Keratinocyte (primary cell): ENCODE results near the gene ELOF1. TPM values are rescaled to one million over a fixed set of nuclear protein-coding genes. Genes with fewer than 3 reads are reported as not detected.
A peak's percentile ranks its signal among the peaks of the same experiment; 100 is the strongest.

Source experiments
- DNase-seq: peaks from one replicate; pipeline ENCODE4 v3.0.0-alpha.2; 2011; ENCODE audit warnings: low read depth, missing footprints, low spot score
- FAIRE-seq: peaks from 2 replicates; lab custom pipeline; 2011; peaks lifted over from hg19 to GRCh38; lab: Jason Lieb, UNC
- H2AFZ ChIP-seq: 2 replicates; pipeline ENCODE4 v1.6.0; 2012; ENCODE audit warnings: low read length, control low read depth, inconsistent platforms; ENCODE audit not compliant: control insufficient read depth
- H3K27ac ChIP-seq: 2 replicates; pipeline ENCODE4 v1.5.1; 2011; ENCODE audit warnings: low read length; ENCODE audit not compliant: control insufficient read depth, insufficient read depth
- H3K27me3 ChIP-seq: 3 replicates; pipeline ENCODE4 v1.6.0; 2011; ENCODE audit warnings: low read length; ENCODE audit not compliant: control insufficient read depth, insufficient read depth; ENCODE audit errors: extremely low read depth
- H3K36me3 ChIP-seq, 2 experiments: 2 replicates in 1 of 2; 3 replicates in 1 of 2; pipeline ENCODE4 v1.5.1; 2011; ENCODE audit warnings: low read length in 2 of 2, mild to moderate bottlenecking in 1 of 2; ENCODE audit not compliant: control insufficient read depth in 2 of 2, insufficient read depth in 2 of 2; ENCODE audit errors: extremely low read depth in 1 of 2
- H3K4me1 ChIP-seq: 3 replicates; pipeline ENCODE4 v1.5.1; 2011; ENCODE audit warnings: low read length; ENCODE audit not compliant: control insufficient read depth, insufficient read depth; ENCODE audit errors: extremely low read depth
- H3K4me2 ChIP-seq: 3 replicates; pipeline ENCODE4 v1.6.0; 2011; ENCODE audit warnings: low read depth, low read length; ENCODE audit not compliant: control insufficient read depth, insufficient read depth; ENCODE audit errors: extremely low read depth
- H3K4me3 ChIP-seq, 3 experiments: fragments of 200-600 bp in 1 of 3; sonication (generic) in 1 of 3; 2 replicates in 2 of 3; 3 replicates in 1 of 3; pipeline ENCODE4 v1.5.1; 2011 to 2016; ENCODE audit warnings: low read length in 3 of 3, mild to moderate bottlenecking in 3 of 3, control low read depth in 2 of 3, inconsistent platforms in 1 of 3, low read depth in 1 of 3, mixed read lengths in 1 of 3, mixed run types in 1 of 3, moderate library complexity in 1 of 3; ENCODE audit not compliant: control insufficient read depth in 2 of 3, insufficient read depth in 2 of 3; ENCODE audit errors: extremely low read depth in 1 of 3
- H3K79me2 ChIP-seq: 2 replicates; pipeline ENCODE4 v1.6.0; 2012; ENCODE audit warnings: low read length; ENCODE audit not compliant: control insufficient read depth, insufficient read depth
- H3K9ac ChIP-seq: 3 replicates; pipeline ENCODE4 v1.6.0; 2011; ENCODE audit warnings: low read length; ENCODE audit not compliant: control insufficient read depth, insufficient read depth; ENCODE audit errors: extremely low read depth
- H3K9me1 ChIP-seq: 3 replicates; pipeline ENCODE4 v1.6.0; 2011; ENCODE audit warnings: low read length; ENCODE audit not compliant: control insufficient read depth, insufficient read depth; ENCODE audit errors: extremely low read depth
- H3K9me3 ChIP-seq: 2 replicates; pipeline ENCODE4 v1.5.1; 2012; ENCODE audit warnings: low read depth, low read length; ENCODE audit not compliant: control insufficient read depth
- H4K20me1 ChIP-seq: 3 replicates; pipeline ENCODE4 v1.6.0; 2011; ENCODE audit warnings: low read length; ENCODE audit not compliant: control insufficient read depth, insufficient read depth; ENCODE audit errors: extremely low read depth
- CTCF ChIP-seq, 3 experiments: IDR thresholded peaks in 1 of 3; conservative IDR thresholded peaks in 1 of 3; optimal IDR thresholded peaks in 1 of 3; 2 replicates in 2 of 3; 3 replicates in 1 of 3; pipeline versions ENCODE3 to v1.5.1; 2011; ENCODE audit warnings: low read length in 3 of 3, mild to moderate bottlenecking in 3 of 3, moderate library complexity in 2 of 3, control low read depth in 1 of 3, inconsistent platforms in 1 of 3; ENCODE audit not compliant: insufficient read depth in 2 of 3; ENCODE audit errors: extremely low read depth in 1 of 3
- EZH2 ChIP-seq: IDR thresholded peaks from one replicate; pipeline ENCODE4 v1.6.1; 2012; ENCODE audit warnings: inconsistent platforms, mild to moderate bottlenecking, low read length, moderate library complexity
- dilution Hi-C: fragments of 300-500 bp; cut with MboI; formaldehyde crosslinking; loops from one replicate; pipeline ENCODE4 v1.7.0; 2020; ENCODE audit warnings: low sequenced_read_pairs; ENCODE audit not compliant: extremely low pct_ligation_motif_present
- polyA plus RNA-seq, 5 experiments: library from polyadenylated mRNA; depleted of rRNA in 3 of 5; stranded (reverse) in 3 of 5; stranded (forward) in 1 of 5; unstranded in 1 of 5; fragments of >200 nt; gene quantifications; 1 replicate in 1 of 5; 2 replicates in 3 of 5; 3 replicates in 1 of 5; pipeline versions ENCODE4 v1.2.1 to v1.2.3, GENCODE V29; 2011 to 2012; ENCODE audit warnings: missing spikeins in 2 of 5, low read depth in 1 of 5, low replicate concordance in 1 of 5

The ELOF1 gene
- polyA plus RNA-seq, 1 donor (not counting 4 experiments of a cell fraction or from before 2014, with no cell fraction given), result 45.3 TPM

GRCh38 chr19:11578258-11579142, 19.5 kb upstream of the ELOF1 start:
- Histone ChIP-seq H3K27ac (no peak overlapping the region), H3K9ac (no peak overlapping the region), H3K9me3 (no peaks in the 10 kb centered on the region), H3K27me3 (no peaks in the 10 kb centered on the region), H3K9me1 (no peaks in the 10 kb centered on the region), H4K20me1 (no peaks in the 10 kb centered on the region), H2AFZ (peak overlapping the region; percentile 81), H3K4me3 (peak overlapping the region; percentile 14 to 33 (median 33)), H3K79me2 (no peaks in the 10 kb centered on the region), H3K4me1 (peaks cover 13% of the 10 kb centered on the region), H3K36me3 (no peaks in the 10 kb centered on the region), H3K4me2 (peak overlapping the region; percentile 69)
- dilution Hi-C loops, result no loop called here
- no peak for FAIRE-seq
- TF ChIP-seq CTCF (optimal IDR thresholded peaks at IDR 0.05 in 1 of 3, IDR thresholded peaks at IDR 0.05 in 1 of 3, conservative IDR thresholded peaks at IDR 0.05 in 1 of 3; ENCODE audit: extremely low read depth in 1 of 3, insufficient read depth in 2 of 3, low read length in 3 of 3) (no peak), EZH2 (no peak)
- DNase-seq, result no peak

GRCh38 chr19:11577451-11578257, 18.6 kb upstream of the ELOF1 start, which contains the start of gene ACP5:
Gene ACP5, minus strand, starts transcription at chr19:11577645. Its CDS starts 328 bp downstream, at chr19:11577317.
- DNase-seq, result no peak
- H3K4me2 ChIP-seq, result peak within 1 kb of the TSS; percentile 69
- no peaks in the 10 kb centered on the region for H3K36me3 ChIP-seq
- H3K9me1 ChIP-seq, result no peaks in the 10 kb centered on the region
- no peaks in the 10 kb centered on the region for H3K9me3 ChIP-seq
- dilution Hi-C loops, result no loop called here
- peak within 1 kb of the TSS in 2 of 3 experiments; percentile 33 for H3K4me3 ChIP-seq
- no peaks in the 10 kb centered on the region for H3K27me3 ChIP-seq
- H3K27ac ChIP-seq, result no peak within 1 kb of the TSS
- peaks cover 13% of the 10 kb centered on the region for H3K4me1 ChIP-seq
- H4K20me1 ChIP-seq, result no peaks in the 10 kb centered on the region
- FAIRE-seq, result no peak
- no peaks in the 10 kb centered on the region for H3K79me2 ChIP-seq
- TF ChIP-seq EZH2 (no peak), CTCF (optimal IDR thresholded peaks at IDR 0.05 in 1 of 3, IDR thresholded peaks at IDR 0.05 in 1 of 3, conservative IDR thresholded peaks at IDR 0.05 in 1 of 3; ENCODE audit: extremely low read depth in 1 of 3, insufficient read depth in 2 of 3, low read length in 3 of 3) (no peak)
- H2AFZ ChIP-seq, result peak within 1 kb of the TSS; percentile 81
- H3K9ac ChIP-seq, result no peak within 1 kb of the TSS
